SJSA1 (cell line): ENCODE data around the gene SLIT1. TPM values are rescaled to one million over a fixed set of nuclear protein-coding genes. Genes with fewer than 3 reads are reported as not detected.

ENCODE experiments used
- DNase-seq, 2 experiments: peaks; one replicate each; pipeline ENCODE4 v3.0.0-alpha.2; 2015 to 2020; ENCODE audit warnings: low spot score in 2 of 2, low read depth in 1 of 2
- H3K27ac ChIP-seq: fragments of 250-450 bp; sonication (Bioruptor Pico); 2 replicates; pipeline ENCODE4 v1.5.1; 2020; ENCODE audit warnings: mild to moderate bottlenecking, moderate library complexity
- H3K27me3 ChIP-seq: fragments of 250-450 bp; sonication (Bioruptor Pico); replicated peaks from 2 replicates; pipeline ENCODE4 v1.5.1; 2020; ENCODE audit warnings: mild to moderate bottlenecking, moderate library complexity
- H3K36me3 ChIP-seq: fragments of 250-450 bp; sonication (Bioruptor Pico); 2 replicates; pipeline ENCODE4 v1.5.1; 2020; ENCODE audit warnings: mild to moderate bottlenecking
- H3K4me1 ChIP-seq: fragments of 250-450 bp; sonication (Bioruptor Pico); replicated peaks from 2 replicates; pipeline ENCODE4 v1.6.1; 2021; ENCODE audit warnings: mild to moderate bottlenecking
- H3K4me3 ChIP-seq: fragments of 250-450 bp; sonication (Bioruptor Pico); 2 replicates; pipeline ENCODE4 v1.5.1; 2020; ENCODE audit warnings: mild to moderate bottlenecking
- H3K9me3 ChIP-seq: fragments of 250-450 bp; sonication (Bioruptor Pico); replicated peaks from 2 replicates; pipeline ENCODE4 v1.5.1; 2020; ENCODE audit warnings: mild to moderate bottlenecking
- total RNA-seq: library from RNA; depleted of rRNA; stranded (reverse); fragments of >200 nt; shearing (Covaris generic); gene quantifications from 2 replicates; pipeline ENCODE4 v1.2.3, GENCODE V29; 2014

The SLIT1 gene
- total RNA-seq, 1 experiment from 2014 or later = not detected

DNA sequence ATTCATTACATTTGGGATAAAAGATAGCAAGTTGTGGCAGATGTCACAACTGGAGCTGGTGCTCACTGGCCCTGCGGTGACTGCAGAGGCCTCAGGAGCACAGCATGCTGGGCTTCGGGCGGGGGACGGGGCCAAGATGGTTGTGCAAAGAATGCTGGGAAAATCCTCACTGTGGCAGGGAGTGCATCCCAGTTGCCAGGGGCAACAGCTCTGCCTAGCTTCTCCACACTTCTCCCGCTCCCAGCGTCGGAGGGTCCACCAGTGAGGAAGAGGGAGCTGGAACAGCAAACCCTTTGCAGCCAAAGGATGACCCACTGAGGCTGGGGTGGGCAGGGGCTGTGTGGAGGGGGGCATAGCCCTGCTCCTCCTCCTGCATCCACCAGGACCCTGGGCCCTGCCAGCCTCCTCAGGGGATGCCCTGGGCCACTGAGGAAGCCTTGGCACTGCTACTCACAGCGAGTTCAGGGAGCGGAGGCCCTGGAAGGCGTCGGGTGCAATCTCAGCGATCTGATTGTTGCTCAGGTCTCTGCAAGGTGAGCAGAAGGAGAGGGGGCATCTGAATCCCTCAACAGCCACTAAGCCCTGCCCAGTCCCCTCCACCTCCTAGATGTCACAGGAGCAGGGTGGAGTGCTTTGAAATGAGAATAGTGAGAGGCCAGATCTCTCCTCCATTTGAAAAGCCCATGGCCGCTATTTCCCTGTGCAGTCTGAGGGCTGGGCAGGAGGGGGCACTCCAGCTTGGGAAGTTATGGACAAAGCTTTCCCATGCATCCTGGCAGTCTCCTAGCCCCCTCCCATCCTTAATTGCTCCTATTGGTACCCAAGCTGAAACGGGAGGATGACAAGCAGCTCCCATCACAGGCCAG lies 126.5 kb downstream of the SLIT1 start:
- no peak overlapping the region for H3K27ac ChIP-seq
- H3K9me3 ChIP-seq = no peaks in the 10 kb centered on the region; the same call in 1 of the 2 replicates
- H3K4me3 ChIP-seq = no peak overlapping the region
- no peaks in the 10 kb centered on the region for H3K4me1 ChIP-seq
- no peaks in the 10 kb centered on the region for H3K36me3 ChIP-seq
- peaks cover 3% of the 10 kb centered on the region; the same call in 1 of the 2 replicates for H3K27me3 ChIP-seq
- no peak for DNase-seq

DNA sequence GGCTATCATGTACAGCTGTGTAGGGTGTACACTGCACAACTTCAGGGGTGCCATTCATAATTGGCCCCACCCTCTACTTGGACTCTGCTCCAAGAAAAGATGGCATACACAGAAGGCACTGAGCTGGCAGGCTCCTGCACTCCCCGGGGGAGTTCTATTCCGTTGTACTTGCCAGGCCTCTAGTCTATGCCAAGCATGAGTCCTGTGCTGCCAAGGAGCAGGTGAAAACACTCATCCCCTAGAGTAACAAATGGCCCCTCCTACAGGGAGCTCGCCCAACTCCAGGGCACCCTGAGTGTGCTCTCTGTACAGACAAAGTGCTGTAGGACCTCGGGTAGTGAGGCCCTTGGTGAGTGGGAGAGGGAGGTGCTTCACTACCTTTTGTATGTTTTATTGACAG lies 127.2 kb downstream of the SLIT1 start:
- no peak for DNase-seq
- Histone ChIP-seq H3K4me3 (no peak overlapping the region), H3K9me3 (no peaks in the 10 kb centered on the region; the same call in 1 of the 2 replicates)

DNA sequence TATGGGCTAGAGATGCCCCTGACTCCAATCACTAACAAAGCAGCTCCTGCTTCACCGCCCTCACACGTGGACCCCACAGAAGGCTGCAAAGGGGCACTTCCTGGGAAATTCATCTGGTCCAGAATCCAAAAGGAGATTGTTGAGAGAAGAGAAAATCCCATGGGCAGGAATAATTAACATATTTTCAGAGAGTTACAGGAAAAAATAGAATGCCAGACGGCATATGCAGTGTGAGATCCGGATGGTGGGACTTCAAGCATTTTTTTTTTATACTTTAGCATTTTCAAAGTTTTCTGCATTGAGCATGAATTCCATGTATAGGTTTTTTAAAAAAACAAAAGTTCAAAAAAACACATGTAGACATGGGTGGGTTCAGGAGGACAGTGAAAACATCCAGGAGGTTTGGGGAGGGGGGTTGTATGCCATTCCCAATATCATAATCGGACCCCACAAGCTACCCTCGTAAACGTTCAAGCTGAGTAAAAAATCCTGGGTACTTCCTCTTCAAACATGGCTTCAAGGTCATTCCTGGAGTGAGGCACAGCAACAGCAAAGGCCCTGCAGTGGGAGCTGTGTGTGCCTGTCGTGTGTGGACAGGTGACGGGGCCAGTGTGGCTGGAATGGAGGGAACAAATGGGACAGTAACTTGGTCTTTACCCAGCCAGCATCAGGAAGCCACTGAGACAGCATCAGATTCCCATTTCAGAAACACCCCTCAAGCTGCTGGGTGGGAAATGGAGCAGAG lies 128.1 kb downstream of the SLIT1 start:
- DNase-seq = no peak
- Histone ChIP-seq H3K4me1 (no peaks in the 10 kb centered on the region), H3K9me3 (no peaks in the 10 kb centered on the region; the same call in 1 of the 2 replicates), H3K27ac (no peak overlapping the region), H3K4me3 (no peak overlapping the region), H3K36me3 (no peaks in the 10 kb centered on the region), H3K27me3 (peaks cover 6% of the 10 kb centered on the region)

More for the DNA sequence above, 127.2 kb downstream of the SLIT1 start:
- Histone ChIP-seq H3K4me1 (no peaks in the 10 kb centered on the region), H3K27me3 (peaks cover 3% of the 10 kb centered on the region; the same call in 1 of the 2 replicates), H3K36me3 (no peaks in the 10 kb centered on the region), H3K27ac (no peak overlapping the region)

DNA sequence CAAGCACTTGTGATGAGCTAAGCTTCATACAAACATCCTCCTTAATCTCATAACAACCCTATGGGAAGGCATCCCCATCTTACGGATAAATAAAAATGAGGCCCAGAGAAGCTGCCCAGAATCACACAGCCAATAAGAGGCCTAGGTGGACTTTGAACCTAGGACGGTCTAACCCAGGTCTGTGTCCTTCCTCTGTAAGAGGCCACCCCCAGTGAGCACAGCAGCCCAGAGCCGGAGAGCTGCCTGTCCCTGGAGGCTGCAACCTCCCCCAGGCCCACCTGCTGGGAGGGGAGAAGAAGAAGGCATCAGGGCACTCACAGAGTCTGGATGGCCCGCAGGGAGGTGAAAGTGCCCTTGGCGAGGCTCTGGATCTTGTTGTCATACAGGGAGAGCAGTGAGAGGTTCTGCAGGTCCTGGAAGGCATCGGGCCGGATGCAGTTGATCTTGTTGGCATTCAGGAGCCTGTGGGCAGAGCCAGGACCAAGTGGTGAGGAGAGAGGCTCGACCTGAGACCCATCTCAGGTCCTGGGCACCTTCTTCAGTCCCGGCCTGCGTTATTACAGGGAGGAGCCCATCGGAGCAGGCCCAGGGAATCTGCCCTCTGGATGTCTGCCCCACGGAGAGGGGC lies 129.6 kb downstream of the SLIT1 start:
- H3K4me3 ChIP-seq = no peak overlapping the region
- no peak for DNase-seq
- H3K36me3 ChIP-seq = no peaks in the 10 kb centered on the region
- no peaks in the 10 kb centered on the region; the same call in 1 of the 2 replicates for H3K9me3 ChIP-seq
- no peak overlapping the region for H3K27ac ChIP-seq
- peaks cover 11% of the 10 kb centered on the region for H3K27me3 ChIP-seq
- no peaks in the 10 kb centered on the region for H3K4me1 ChIP-seq

DNA sequence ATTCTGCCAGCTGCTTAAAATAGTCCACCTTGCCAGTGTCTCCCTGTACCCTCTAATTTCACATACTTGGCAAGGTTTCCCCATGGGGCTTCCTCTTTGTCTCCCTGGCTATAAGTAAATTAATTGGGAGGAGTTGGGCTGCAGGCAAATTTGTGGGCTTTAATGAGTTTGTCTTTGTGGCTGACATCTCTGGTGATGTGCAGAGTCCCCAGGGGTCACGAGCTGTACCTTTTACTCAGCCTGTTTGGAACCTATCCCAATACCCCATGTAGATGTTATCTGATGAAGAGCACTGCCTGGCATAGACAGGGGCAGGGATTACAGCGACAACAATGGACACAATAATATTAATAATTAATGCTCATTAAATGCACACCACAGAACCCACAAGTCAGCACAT lies 132.5 kb downstream of the SLIT1 start:
- Histone ChIP-seq H3K4me1 (no peaks in the 10 kb centered on the region), H3K36me3 (no peaks in the 10 kb centered on the region), H3K4me3 (no peak overlapping the region), H3K27ac (no peak overlapping the region), H3K9me3 (no peaks in the 10 kb centered on the region; the same call in 1 of the 2 replicates), H3K27me3 (peaks cover 14% of the 10 kb centered on the region)
- no peak for DNase-seq

DNA sequence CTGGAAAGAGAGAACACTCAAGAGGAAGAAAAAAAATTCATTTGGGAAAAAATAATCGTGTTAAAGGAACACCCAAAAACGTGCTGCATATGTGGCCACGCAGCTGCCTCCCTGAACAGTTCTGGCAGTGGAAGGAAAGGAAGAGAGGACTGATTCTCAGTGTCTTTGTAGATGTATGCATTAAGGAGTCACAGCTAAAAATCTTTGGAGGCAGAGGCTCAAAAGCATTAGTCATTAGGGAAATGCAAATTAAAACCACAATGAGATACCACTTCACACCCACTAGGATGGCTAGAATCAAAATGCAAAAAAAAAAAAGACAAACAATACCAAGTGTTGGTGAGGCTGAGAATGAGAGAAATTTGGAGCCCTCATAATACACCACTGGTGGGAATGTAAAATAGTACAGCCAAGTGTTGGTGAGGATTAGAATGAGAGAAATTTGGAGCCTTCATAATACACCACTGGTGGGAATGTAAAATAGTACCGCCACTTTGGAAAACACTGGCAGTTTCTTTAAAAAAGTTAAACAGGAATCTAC lies 134.7 kb downstream of the SLIT1 start:
- DNase-seq = no peak
- H3K36me3 ChIP-seq = no peaks in the 10 kb centered on the region
- H3K4me1 ChIP-seq = no peaks in the 10 kb centered on the region
- no peaks in the 10 kb centered on the region; the same call in 1 of the 2 replicates for H3K9me3 ChIP-seq
- H3K4me3 ChIP-seq = no peak overlapping the region
- H3K27me3 ChIP-seq = peaks cover 14% of the 10 kb centered on the region
- no peak overlapping the region for H3K27ac ChIP-seq

DNA sequence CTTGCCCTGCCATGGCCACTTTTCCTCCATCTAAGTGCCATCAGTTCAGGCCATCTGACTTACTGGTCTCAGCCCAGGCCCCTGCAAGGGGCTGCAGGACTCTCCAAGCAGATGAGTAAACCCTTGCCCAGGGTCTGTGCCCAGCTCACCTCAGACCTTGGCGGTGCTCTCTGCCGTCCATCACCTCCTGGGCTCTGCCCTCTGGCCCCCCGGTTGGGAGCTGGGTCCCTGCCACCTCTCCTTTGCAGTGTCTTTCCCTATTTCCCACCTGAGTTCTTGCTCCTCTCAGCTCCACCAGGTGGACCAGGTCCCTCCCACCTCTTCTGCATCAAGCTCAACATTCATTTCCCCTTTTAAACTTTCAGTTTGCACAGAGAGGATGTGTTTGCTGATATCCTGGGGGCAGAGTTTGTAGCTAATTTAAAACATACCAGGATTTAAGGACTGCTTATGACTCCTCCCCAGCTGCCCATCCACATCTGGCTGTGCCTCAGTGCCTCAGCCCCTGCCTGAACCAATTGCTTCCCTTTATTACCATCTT lies 135.5 kb downstream of the SLIT1 start:
- no peaks in the 10 kb centered on the region; the same call in 1 of the 2 replicates for H3K9me3 ChIP-seq
- no peaks in the 10 kb centered on the region for H3K36me3 ChIP-seq
- H3K27ac ChIP-seq = no peak overlapping the region
- peaks cover 14% of the 10 kb centered on the region for H3K27me3 ChIP-seq
- no peak for DNase-seq
- H3K4me1 ChIP-seq = no peaks in the 10 kb centered on the region
- H3K4me3 ChIP-seq = no peak overlapping the region

DNA sequence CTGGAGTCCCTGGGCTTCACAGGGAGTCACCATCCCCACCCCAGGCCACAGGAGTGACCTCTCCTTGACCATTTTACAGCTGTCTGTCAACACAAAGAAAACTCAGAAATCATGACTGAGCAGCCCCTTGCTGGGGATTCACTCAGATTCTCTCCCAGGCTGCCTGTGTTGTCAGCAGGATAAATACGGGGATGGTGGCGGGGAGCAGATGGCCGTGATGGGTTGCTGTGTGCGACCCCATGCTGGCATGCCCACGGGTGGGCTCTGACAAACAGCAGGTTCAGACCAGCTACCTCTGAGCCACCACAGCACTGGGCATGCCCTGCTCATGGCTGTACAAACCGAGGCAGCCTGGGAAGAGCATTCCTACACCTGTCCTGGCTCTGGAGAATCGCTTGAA lies 136.1 kb downstream of the SLIT1 start:
- H3K4me3 ChIP-seq = no peak overlapping the region
- H3K27ac ChIP-seq = no peak overlapping the region
- H3K27me3 ChIP-seq = peaks cover 14% of the 10 kb centered on the region
- H3K9me3 ChIP-seq = peaks cover 2% of the 10 kb centered on the region; the same call in 1 of the 2 replicates
- no peaks in the 10 kb centered on the region for H3K36me3 ChIP-seq
- H3K4me1 ChIP-seq = no peaks in the 10 kb centered on the region
- no peak for DNase-seq

DNA sequence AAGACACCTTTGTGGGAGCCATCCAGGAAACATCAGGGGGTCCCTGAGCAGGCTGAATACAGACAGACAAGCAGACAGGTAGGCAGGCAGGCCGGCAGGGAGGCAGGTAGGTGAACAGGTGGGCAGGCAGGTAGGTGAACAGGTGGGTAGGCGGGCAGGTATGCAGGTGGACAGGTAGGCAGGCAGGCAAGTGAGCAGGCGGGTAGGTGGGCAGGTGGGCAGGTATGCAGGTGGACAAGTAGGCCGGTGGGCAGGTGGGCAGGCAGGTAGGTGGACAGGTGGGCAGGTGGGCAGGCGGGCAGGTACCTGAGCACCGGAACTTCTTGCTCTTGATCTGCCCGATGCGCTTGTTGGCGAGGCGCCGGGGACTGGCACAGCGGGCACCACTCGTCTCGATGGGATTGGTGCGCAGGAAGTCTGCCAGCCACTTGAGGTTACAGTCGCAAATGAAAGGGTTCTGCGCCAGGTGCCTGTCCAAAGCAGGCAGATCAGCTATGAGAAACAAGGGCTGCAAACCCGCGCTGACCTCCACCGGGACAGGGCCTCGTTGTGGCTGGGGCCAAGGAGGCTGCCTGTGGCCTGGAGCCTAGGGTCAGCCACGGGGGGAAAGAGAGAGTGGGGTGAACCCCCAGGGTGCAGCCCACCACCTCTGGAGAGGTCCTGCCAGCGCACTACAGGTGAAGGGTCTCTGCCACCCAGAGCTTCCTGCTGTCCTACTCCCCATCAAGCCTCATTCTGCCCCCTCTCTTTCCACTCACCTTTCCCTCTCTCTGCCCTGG lies 136.9 kb downstream of the SLIT1 start:
- no peaks in the 10 kb centered on the region for H3K4me1 ChIP-seq
- DNase-seq = no peak
- no peak overlapping the region for H3K4me3 ChIP-seq
- peaks cover 14% of the 10 kb centered on the region for H3K27me3 ChIP-seq
- peaks cover 4% of the 10 kb centered on the region; the same call in 1 of the 2 replicates for H3K9me3 ChIP-seq
- no peaks in the 10 kb centered on the region for H3K36me3 ChIP-seq
- no peak overlapping the region for H3K27ac ChIP-seq

DNA sequence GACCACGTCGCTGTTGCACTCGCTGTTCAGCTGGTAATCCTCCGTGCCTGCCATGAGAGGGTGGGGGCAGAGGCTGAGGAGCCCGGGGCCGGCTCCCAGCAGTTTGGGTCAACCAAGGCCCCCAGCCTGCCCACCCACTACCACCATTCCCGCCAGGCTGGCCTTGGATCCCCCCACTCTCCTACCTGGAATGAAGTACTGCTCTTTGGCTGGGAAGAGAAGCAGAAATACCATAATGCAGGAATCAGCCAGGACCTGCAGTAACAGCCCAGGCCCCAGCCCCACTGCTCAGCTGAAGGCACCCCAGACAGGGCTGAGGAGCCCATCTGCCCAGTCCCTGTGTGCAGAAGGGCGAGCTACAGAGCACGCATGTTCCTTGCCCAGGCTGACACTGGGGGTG lies 138.0 kb downstream of the SLIT1 start:
- DNase-seq = no peak
- H3K36me3 ChIP-seq = no peaks in the 10 kb centered on the region
- peaks cover 13% of the 10 kb centered on the region for H3K27me3 ChIP-seq
- no peaks in the 10 kb centered on the region for H3K4me1 ChIP-seq
- no peak overlapping the region for H3K4me3 ChIP-seq
- H3K27ac ChIP-seq = no peak overlapping the region
- peaks cover 4% of the 10 kb centered on the region; the same call in 1 of the 2 replicates for H3K9me3 ChIP-seq

DNA sequence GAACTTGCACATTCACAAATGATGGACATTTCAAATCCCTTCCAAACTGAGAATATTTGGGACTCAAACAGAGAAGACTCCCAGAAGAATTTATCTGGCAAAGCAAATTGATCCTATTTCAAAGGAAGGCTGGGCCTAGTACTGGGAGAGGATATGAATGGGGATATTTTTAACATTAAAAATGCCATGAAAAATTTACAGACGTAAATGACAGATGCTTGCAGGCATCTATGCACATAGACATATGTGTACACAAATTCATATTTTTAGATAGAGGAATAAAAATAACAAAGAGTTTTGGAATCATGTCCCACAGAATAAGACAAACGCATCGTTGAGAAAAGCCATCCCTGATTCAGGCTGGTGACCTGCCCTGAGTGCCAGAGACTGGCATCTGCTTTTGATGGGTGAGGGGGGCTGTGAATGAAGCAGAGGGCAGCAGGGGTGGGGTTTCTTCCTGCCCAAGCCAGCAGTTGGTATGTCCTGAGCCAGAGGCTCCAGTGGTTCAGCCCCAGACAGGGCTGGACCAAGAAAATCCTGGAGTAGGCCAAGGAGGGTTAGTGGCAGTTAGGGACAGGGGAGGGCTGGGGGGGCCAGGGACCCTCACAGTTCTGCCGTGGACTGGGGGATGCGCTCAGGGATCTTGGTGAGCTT lies 138.5 kb downstream of the SLIT1 start:
- Histone ChIP-seq H3K36me3 (no peaks in the 10 kb centered on the region), H3K9me3 (peaks cover 4% of the 10 kb centered on the region; the same call in 1 of the 2 replicates), H3K27me3 (peaks cover 7% of the 10 kb centered on the region; the same call in 1 of the 2 replicates), H3K27ac (no peak overlapping the region), H3K4me1 (no peaks in the 10 kb centered on the region), H3K4me3 (no peak overlapping the region)
- no peak for DNase-seq

DNA sequence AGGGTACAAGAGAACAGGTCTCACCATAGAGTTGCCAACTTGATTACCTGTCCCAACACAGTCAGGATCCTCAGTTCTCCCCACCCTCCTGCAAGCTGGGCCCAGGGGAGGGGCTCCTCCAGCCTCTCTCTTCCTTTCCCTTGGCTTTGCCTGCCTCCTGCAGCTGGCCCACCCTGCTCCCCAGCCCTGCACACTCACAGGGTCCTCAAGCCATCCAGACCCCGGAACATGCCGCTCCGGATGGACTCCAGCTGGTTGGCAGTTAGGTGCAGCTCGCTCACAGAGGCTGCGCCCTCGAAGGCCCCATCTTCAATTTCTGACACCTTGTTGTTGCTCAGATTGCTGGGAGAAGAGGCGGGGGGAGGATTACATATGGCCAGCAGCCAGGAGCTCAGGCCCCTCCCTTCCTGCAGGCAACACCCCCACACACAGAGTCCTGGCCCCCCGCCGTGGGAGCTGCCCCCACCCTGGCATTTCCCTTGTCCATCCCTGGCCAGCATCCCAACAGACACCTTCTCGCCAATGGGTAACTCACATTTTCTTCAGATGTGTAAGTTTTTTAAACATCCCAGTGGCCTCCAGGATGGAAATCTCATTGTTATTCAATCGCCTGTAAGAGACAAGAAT lies 139.2 kb downstream of the SLIT1 start:
- Histone ChIP-seq H3K36me3 (no peaks in the 10 kb centered on the region), H3K27me3 (peaks cover 6% of the 10 kb centered on the region; the same call in 1 of the 2 replicates), H3K4me1 (no peaks in the 10 kb centered on the region), H3K4me3 (no peak overlapping the region), H3K27ac (no peak overlapping the region), H3K9me3 (peaks cover 4% of the 10 kb centered on the region; the same call in 1 of the 2 replicates)
- DNase-seq = no peak
